HL-60 (cell line): ENCODE results near the gene MVD.

ENCODE experiments used
- CTCF ChIP-seq: IDR thresholded peaks from one replicate; pipeline ENCODE4 v1.5.1; 2011; ENCODE audit warnings: low read length, control low read depth, inconsistent platforms; ENCODE audit not compliant: insufficient read depth
- GABPA ChIP-seq: IDR thresholded peaks from 2 replicates; pipeline ENCODE4 v1.6.1; 2012; ENCODE audit warnings: low read depth
- POLR2AphosphoS5 ChIP-seq: IDR thresholded peaks from 2 replicates; pipeline ENCODE4 v1.6.1; 2012; ENCODE audit warnings: low read depth
- REST ChIP-seq: IDR thresholded peaks from 2 replicates; pipeline ENCODE4 v1.6.1; 2012; ENCODE audit warnings: low read depth; ENCODE audit not compliant: insufficient replicate concordance
- SPI1 ChIP-seq: IDR thresholded peaks from 2 replicates; pipeline ENCODE4 v1.6.1; 2012; ENCODE audit warnings: low read depth, mild to moderate bottlenecking, borderline replicate concordance

GRCh38 chr16:88652762-88653063, 10.2 kb downstream of the MVD start:
- TF ChIP-seq CTCF: no peak
- TF ChIP-seq REST: no peak
- no peak for TF ChIP-seq GABPA
- TF ChIP-seq POLR2AphosphoS5: no peak
- no peak for TF ChIP-seq SPI1
